HEK293T (cell line): Measurements from ENCODE around the gene CLSTN3.

Experiments used
- BHLHE40 ChIP-seq: fragments of 450-650 bp; IDR thresholded peaks from 2 replicates; pipeline ENCODE4 v1.6.1; 2016; ENCODE audit warnings: mild to moderate bottlenecking, moderate library complexity, borderline replicate concordance
- CTBP1 ChIP-seq: fragments of 450-650 bp; IDR thresholded peaks from 2 replicates; pipeline ENCODE4 v1.6.1; 2016; ENCODE audit warnings: borderline replicate concordance
- ELF4 ChIP-seq: fragments of 450-650 bp; IDR thresholded peaks from 2 replicates; pipeline ENCODE4 v1.6.1; 2017; ENCODE audit warnings: antibody characterized with exemption
- FOXA1 ChIP-seq: fragments of 450-650 bp; IDR thresholded peaks from 2 replicates; pipeline ENCODE4 v1.6.1; 2016; ENCODE audit warnings: mild to moderate bottlenecking
- FOXK2 ChIP-seq: fragments of 450-650 bp; IDR thresholded peaks from 2 replicates; pipeline ENCODE4 v1.6.1; 2016; ENCODE audit warnings: mild to moderate bottlenecking
- FOXM1 ChIP-seq: fragments of 450-650 bp; IDR thresholded peaks from 2 replicates; pipeline ENCODE4 v1.6.1; 2017; ENCODE audit warnings: mild to moderate bottlenecking, borderline replicate concordance
- HDGF ChIP-seq: fragments of 450-650 bp; IDR thresholded peaks from 2 replicates; pipeline ENCODE4 v1.6.1; 2017; ENCODE audit warnings: antibody characterized with exemption, borderline replicate concordance
- LEF1 ChIP-seq: fragments of 450-650 bp; IDR thresholded peaks from 2 replicates; pipeline ENCODE4 v1.6.1; 2017; ENCODE audit warnings: mild to moderate bottlenecking, borderline replicate concordance
- SP1 ChIP-seq: fragments of 450-650 bp; IDR thresholded peaks from 2 replicates; pipeline ENCODE4 v1.6.1; 2017
- SUZ12 ChIP-seq: fragments of 450-650 bp; IDR thresholded peaks from 2 replicates; pipeline ENCODE4 v1.6.1; 2016; ENCODE audit warnings: mild to moderate bottlenecking
- TARDBP ChIP-seq: fragments of 450-650 bp; IDR thresholded peaks from 2 replicates; pipeline ENCODE4 v1.6.1; 2016
- ZNF384 ChIP-seq: fragments of 450-650 bp; IDR thresholded peaks from 2 replicates; pipeline ENCODE4 v1.6.1; 2016

GRCh38 chr12:7101694-7102131, 28.5 kb upstream of the CLSTN3 start:
- TF ChIP-seq SP1, result no peak
- no peak for TF ChIP-seq HDGF
- TF ChIP-seq FOXM1, result no peak
- no peak for TF ChIP-seq LEF1
- TF ChIP-seq FOXA1, result no peak
- TF ChIP-seq TARDBP, result no peak
- TF ChIP-seq CTBP1, result no peak
- no peak for TF ChIP-seq ZNF384
- TF ChIP-seq BHLHE40, result no peak
- TF ChIP-seq SUZ12, result no peak
- no peak for TF ChIP-seq ELF4
- TF ChIP-seq FOXK2, result no peak
